C1 segment of cervical spinal cord (tissue), 14 donors: ENCODE results near the gene PRR7.

Experiments
- DNase-seq, 14 donors: peaks; one replicate each; lab custom pipeline; 2025; lab: John Stamatoyannopoulos, UW

PRR7 gene

GRCh38 chr5:177497292-177498012 is 50.8 kb downstream of the PRR7 start, which contains the start of gene PDLIM7:
Gene PDLIM7 (minus strand): TSS chr5:177497604. CDS start chr5:177496512, 1,092 bp downstream.
- peak in 12 of 14 donors; percentile 13 to 83 (median 68) for DNase-seq

- no peak for DNase-seq
Measured at GRCh38 chr5:177498013-177498787, 51.6 kb downstream of the PRR7 start.

- no peak for DNase-seq
Measured at GRCh38 chr5:177499842-177500241, 53.2 kb downstream of the PRR7 start.

DNA sequence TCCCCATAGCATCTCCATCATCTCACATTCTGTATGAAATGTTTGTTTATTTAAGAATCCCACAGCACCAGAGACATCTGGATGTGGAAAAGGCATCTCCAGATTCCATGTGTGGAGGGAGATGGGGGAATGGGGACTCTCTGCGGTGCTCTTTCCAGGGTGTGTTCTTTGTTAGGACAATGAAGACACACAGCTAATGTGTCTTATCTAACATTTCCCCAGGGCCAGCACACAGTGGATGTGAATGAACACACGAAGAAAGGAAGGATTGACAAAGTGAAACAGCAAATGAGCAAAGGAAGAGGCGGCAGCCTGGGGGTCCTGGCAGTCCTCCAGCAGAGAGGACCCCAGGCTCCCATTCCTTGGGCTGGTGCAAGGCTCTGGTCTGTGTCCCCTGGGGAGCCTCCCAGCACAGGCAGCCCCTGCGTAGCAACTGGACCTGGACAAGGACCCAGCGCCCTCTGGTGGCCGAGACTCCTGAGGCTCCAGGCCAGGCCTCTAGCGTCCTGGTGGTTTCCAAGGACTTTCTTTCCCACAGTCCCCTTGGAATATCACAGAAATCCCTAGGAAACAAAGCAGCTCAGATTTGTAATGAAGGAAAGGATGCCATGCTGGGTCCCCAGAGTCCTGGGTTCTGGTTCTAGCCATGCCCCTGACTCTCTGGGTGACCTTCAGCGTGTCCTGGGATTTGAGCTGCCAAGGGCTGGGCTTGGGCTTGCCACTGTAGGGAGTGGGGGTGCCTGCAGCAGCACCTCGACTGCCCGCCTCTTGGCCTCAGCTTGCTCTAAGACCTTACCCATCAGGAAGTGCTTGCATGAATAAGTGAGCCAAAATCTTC is 54.3 kb downstream of the PRR7 start:
- DNase-seq: peak; percentile 18 to 84 (median 62)

GRCh38 chr5:177501874-177502678 is 55.5 kb downstream of the PRR7 start:
- no peak for DNase-seq

DNA sequence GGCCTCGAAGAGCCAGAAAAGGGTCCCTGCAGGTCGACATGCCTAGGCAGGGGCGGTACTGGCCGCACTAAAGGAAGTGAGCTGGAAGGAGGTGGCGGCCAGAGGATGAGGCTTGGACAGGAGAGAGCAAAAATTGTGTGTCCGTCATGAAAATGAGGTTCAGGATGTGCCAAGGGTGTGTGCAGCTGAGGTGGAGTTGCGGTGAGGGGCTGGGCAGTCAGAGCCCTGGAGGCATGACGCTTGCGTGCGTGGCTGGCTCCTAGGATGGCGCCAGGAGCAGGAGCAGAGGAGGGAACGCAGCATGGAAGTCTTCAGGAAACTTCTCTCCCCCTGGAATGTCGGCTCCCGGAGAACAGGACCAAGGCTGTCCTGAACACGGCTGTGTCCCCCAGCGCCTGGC is 56.3 kb downstream of the PRR7 start:
- DNase-seq: no peak

- DNase-seq: no peak
Measured at GRCh38 chr5:177503351-177504085, 56.9 kb downstream of the PRR7 start.

DNA sequence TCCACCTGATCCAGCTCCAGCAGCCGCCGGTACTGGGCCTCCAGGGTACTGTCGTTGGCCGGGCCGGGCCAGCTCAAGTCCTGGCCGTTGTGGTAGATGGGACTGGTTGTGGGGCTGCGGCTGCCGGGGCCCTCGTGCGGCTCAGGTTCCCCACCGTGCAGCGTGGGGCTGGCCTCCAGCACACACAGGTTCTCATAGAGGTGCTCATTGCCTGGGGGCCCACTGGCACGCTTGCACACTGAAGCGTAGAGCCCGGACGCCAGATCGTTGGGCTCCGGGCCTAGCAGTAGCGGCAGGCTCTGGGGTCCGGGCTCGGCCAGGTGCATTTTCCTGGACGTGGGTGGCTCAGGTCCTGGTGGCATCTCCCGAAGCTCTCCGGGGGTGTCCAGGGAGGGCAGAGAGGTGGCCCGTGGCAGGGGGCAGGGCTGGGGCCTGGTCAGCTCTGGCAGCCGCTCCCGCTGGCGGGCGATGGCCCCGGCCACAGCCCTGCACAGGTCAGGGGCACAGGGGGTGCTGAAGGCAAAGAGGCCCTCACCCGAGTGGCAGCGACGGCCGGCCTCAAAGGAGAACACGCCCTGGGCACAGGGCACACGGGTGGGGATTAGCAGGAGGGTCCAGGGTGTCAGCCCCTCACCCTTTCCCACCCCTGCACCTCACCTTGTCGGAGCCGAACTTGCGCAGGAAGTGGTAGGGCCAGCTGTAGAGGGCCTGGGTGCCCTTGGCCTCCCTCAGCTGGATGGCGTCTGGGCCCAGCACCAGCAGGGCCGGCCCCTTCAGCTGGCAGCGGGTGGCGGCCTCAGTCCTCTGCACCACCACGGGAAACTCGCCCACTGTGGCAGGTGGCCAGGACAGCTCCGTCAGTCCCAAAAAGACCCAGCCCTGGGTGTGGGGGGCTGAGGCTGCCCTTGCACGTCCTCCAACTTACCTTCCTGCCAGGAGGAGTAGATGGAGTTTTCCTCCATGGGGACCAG is 57.8 kb downstream of the PRR7 start:
- DNase-seq: no peak

DNA sequence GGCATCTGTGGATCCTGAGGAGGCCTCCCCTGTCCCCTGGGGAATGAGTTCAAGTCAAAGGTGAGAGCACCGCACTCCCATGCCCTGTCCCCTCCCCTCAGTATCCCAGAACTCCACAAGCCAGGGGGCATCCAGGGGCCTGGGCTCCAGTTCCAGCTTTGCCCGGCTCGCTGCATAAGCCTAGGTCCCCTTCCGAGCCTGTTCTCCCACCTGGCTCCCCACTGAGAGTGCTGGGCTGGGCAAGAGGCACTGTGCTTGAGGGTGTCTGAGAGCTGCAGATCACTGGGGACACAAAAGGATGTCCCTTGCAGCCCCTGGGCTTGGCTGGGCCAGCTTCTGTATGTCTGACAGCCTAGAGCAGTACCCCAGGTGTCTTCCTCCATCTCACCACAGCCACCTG is 58.5 kb downstream of the PRR7 start:
- DNase-seq: no peak
